Hindlimb muscle (tissue), 1 donor: ENCODE data around the gene MAP2K7. TPM values are rescaled to one million over a fixed set of nuclear protein-coding genes. Genes with fewer than 3 reads are reported as not detected.
A peak's percentile ranks its signal among the peaks of the same experiment; 100 is the strongest.
"Not testable (repeated sequence)": the region's sequence is repeated elsewhere in the genome, so short reads cannot be mapped to it uniquely, and the experiment has no call there.

Source experiments
- DNase-seq: peaks from one replicate; pipeline ENCODE4 v3.0.0-alpha.2; 2013
- polyA plus RNA-seq: library from polyadenylated mRNA; unstranded; fragments of 120-200 nt; gene quantifications from one replicate; pipeline ENCODE4 v1.2.1, GENCODE V29; 2013; ENCODE audit not compliant: insufficient read length

Gene MAP2K7
- polyA plus RNA-seq, 1 donor, result 27.2 TPM

GRCh38 chr19:7932276-7932929, 28.7 kb downstream of the MAP2K7 start:
- DNase-seq, result no peak

DNA sequence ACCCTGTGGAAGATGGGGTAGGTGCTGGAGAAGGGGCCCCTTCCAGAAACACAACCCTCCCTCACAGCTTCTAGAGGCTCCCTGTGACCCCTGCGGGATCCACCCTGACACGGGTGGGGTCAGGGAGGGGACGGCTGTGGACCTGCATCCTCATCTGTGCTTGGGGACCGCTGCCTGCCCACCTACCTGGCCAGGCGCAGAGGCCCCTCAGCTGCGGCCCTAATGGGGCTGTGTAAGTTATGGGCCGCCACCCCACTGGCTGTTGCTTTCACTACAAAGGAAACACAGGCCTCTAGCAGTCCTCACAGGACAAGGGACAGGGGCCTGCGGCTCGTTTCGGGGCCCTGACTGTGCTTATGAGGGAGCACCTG, 29.2 kb downstream of the MAP2K7 start:
- no peak for DNase-seq

GRCh38 chr19:7933411-7933810, 29.7 kb downstream of the MAP2K7 start:
- DNase-seq, result no peak

GRCh38 chr19:7933828-7934725, 30.4 kb downstream of the MAP2K7 start:
- DNase-seq, result no peak

DNA sequence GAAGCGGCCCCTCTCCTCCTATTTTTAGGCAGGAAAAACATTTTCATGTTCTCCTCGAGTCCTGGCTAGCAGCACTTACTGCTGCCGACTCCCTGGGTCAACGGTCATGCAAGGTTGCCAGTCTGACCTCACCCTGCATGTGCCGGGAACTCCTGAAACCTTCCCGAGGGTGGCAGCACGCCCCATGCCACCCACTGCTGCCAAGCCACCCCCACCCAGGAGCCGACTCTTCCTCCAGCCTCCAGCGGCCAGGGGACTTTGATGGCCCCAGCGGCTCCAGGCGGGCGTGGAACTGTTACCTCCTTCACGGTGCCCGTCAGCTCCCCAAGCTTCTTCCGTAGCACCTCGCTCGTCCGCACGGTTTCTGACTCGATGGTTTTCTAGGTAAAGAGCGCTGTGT, 31.1 kb downstream of the MAP2K7 start:
- no peak for DNase-seq

DNA sequence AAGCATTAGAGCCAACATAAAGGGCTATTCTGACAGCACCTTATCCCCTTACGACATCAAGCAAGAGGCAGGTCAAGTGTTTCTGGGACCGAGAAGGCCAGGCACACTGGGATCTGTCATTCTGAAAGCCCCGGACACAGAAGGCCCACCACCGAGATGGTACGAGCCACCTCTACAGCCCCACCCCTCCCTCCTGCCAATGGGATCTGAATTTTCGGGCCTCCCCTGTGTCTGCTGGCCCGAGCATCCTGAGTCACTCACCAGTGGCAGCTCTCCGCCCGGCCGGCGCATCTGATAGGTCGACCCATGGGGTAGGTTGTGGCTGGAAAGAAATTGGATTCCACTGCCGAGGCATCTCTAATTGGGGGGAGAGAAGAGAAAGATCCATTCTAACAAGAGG, 37.2 kb downstream of the MAP2K7 start:
- DNase-seq, result no peak

DNA sequence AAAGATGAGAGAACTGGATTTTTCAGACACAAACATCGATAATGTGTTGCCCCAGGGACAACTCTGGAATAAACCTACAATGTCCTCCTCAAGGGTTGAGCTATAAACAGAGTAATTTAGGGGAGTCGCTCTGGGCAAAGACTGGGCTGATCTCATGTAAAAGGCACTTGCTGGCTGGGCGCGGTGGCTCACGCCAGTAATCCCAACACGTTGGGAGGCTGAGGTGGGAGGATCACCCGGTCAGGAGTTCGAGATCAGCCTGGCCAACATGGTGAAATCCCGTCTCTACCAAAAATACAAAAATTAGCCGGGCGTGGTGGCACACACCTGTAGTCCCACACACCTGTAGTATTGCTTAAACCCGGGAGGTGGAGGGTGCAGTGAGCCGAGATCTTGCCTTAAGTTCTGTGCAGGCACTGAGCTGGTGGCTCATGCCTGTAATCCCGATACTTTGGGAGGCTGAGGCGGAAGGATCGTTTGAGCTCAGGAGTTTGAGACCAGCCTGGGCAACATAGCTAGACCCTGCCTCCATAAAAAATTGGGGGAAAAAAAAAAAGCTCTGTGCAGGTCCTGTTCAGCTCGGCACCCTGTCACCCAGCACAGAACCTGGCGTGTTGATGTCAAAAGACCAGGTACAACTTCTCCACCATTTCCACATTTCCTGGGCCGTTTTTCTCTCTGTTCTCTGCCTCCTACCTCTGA, 38.4 kb downstream of the MAP2K7 start:
- DNase-seq, result no peak

DNA sequence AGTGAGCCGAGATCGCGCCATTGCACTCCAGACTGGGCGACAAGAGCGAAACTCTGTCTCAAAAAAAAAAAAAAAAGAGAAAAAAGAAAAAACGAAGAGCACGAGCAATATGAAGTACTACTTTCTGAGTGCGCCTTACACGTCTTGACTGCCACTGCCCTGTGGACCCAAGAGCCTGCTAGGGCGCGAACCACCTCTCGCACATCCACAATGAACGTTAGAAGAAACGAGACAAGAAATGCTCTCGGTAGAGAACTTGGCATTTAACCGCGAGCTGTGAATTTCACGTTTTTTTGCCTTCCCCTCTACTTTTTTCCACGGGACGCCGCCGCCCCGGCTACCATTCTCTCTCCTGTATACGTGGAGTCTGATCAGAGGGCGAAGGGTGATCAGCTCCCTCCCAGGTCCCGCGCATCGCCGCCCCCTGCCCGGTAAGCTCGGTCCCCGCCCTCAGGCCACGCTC, 39.3 kb downstream of the MAP2K7 start:
- DNase-seq, result no peak

GRCh38 chr19:7943444-7944176, 39.9 kb downstream of the MAP2K7 start, which contains the start of gene TIMM44:
Gene TIMM44 (minus strand): TSS chr19:7943666. CDS start chr19:7943651, 15 bp downstream.
- peak; percentile 98 for DNase-seq

GRCh38 chr19:7944177-7944761, 40.6 kb downstream of the MAP2K7 start:
- peak; percentile 92 for DNase-seq

- no peak for DNase-seq
These were observed 44.3 kb downstream of the MAP2K7 start for GRCh38 chr19:7947939-7948338.

DNA sequence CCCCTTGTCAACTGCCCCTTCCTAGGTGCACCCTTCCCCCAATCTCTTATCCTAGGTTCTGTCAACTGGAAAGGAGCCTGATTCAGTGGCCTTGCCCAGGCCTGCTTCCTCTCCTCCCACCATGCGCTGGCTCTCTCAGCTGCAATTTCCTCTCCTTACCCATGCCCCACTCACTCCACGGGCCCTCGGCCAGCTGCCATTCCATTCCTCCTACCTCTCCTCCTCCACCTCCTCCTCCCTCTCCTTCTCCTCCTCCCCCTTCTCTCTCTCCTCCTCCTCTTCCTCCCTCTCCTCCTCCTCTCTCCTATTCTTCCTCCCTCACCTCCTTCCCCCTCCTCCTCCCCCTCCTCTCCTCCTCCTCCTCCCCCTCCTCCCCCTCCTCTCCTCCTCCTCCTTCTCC, 49.4 kb downstream of the MAP2K7 start:
- DNase-seq, result no peak

DNA sequence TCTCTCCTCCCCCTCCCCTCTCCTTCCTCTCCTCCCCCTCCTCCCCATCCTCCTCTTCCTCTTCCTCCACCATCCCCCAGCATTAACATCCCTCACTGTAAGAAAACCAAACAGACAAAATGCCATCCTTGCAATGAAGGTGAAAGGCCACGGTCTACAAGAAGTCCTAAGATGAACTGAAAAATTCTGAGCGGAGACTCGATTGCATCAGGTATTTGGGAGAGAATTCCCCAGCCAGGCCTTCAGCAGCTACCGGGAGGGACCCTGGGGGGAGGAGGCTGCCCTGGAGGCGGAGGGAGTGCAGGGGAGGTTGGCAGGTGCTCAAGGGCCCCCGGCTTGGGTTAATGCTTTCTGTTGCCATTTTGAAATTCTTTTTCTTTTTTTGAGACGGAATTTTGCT, 49.9 kb downstream of the MAP2K7 start:
- DNase-seq, result no peak

GRCh38 chr19:7955696-7956095, 52.0 kb downstream of the MAP2K7 start:
- DNase-seq, result no peak

- no peak for DNase-seq
These were observed 55.5 kb downstream of the MAP2K7 start for GRCh38 chr19:7959211-7959610.

- DNase-seq, result not testable (repeated sequence)
These were observed 57.4 kb downstream of the MAP2K7 start for GRCh38 chr19:7961082-7961481.

GRCh38 chr19:7961920-7962626, 58.4 kb downstream of the MAP2K7 start:
- DNase-seq, result no peak

- no peak for DNase-seq
These were observed 59.1 kb downstream of the MAP2K7 start for GRCh38 chr19:7962644-7963268.

- DNase-seq, result no peak
These were observed 59.9 kb downstream of the MAP2K7 start for GRCh38 chr19:7963566-7963965.
